Suppressor macrophage treated with lipopolysaccharide for 1 hour (primary cell): ENCODE data around the gene HMOX1.
A peak's percentile ranks its signal among the peaks of the same experiment; 100 is the strongest.
"Not testable (repeated sequence)": the region's sequence is repeated elsewhere in the genome, so short reads cannot be mapped to it uniquely, and the experiment has no call there.

Source experiments
- DNase-seq, 3 donors: peaks; one replicate each; pipeline ENCODE4 v3.0.0-alpha.2; 2020 to 2022

Gene HMOX1

DNA sequence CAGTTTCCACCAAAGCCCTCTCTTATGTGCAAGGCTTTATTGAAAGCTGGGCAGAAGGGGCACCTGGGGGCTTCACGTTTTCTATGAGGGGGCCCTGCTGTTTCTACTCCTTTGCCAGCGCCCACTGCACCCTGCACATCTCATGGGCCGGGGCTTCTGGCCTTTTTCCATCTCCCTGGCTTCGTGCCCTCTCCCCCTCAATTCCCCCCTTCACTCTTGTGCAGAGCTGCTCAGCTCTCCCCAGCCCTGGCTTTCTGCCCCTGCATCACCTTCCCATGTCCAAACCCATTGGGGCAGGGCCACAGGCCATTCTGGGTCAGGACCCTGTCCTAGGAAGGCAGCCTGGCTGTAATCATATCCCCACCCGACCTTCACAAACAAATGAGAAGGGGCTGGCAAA, 55.5 kb downstream of the HMOX1 start:
- no peak for DNase-seq

GRCh38 chr22:35437049-35437448, 56.2 kb downstream of the HMOX1 start:
- peak in 1 of 3 donors; percentile 18 for DNase-seq

DNA sequence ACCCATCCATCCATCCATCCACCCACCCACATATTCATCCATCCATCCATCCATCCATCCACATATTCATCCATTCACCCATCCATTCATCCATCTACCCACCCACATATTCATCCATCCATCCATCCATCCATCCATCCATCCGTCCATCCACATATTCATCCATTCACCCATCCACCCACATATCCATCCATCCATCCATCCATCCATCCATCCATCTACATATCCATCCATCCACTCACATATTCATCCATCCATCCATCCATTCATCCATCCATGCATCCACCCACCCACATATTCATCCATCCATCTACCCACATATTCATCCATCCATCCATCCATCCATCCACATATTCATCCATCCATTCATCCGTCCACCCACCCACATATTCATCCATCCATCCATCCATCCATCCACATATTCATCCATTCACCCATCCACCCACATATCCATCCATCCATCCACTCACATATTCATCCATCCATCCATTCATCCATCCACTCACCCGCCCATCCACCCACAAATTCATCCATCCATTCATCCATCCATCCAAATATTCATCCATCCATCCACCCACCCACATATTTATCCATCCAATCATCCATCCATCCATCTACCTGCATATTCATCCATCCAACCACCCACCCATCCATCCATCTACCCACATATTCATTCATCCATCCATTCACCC, 57.9 kb downstream of the HMOX1 start:
- not testable (repeated sequence) for DNase-seq

GRCh38 chr22:35439365-35439717, 58.4 kb downstream of the HMOX1 start:
- no peak for DNase-seq

DNA sequence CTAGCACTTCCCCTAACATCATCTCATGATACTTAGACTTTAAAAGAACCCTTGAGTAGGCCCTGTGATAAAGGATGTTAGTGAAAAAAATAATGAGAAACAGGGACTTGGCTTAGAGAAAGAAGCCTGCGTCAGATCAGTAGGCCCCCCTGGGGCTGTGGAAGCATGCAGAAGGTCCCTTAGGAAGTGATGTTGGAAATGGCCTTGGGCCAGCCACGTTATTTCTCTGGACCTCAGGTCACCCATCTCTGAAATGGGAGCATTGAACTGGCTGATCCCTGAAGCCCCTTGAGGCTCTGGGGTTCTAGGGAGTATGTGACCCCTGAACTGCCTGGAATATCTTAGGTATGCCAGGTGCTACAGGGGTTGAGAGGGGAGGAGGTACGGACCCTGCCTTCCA, 59.2 kb downstream of the HMOX1 start:
- DNase-seq, result no peak

DNA sequence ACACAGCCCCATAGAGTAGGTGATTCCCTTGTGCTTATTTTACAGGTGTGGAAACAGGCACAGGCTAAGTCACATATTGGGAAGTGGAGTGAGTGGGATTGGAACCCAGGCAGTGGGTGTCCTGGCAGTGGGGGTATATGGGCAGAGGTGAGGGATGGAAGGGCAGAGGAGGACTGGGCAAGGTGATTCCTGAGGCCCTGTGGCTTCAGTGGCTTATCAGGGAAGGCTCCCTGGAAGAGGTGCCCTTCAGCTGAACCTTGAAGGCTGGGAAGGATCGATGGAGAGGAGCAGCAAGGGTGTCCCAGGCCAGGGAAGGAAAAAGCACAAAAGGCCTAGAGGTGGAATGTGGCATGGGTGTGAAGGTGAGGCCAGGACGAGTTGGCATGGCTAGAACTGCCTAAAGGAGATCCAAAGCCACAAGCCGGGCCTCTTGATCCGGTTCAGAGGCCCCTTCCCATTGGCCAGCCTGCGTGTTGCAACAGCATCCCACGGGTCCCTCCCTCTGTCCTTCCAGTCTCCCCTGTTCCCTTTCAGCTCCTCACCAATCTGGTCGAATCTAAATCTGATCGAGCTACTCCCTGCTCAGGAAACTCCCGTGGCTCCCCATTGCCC, 60.7 kb downstream of the HMOX1 start:
- DNase-seq, result no peak

GRCh38 chr22:35442471-35442870, 61.6 kb downstream of the HMOX1 start:
- DNase-seq, result no peak

DNA sequence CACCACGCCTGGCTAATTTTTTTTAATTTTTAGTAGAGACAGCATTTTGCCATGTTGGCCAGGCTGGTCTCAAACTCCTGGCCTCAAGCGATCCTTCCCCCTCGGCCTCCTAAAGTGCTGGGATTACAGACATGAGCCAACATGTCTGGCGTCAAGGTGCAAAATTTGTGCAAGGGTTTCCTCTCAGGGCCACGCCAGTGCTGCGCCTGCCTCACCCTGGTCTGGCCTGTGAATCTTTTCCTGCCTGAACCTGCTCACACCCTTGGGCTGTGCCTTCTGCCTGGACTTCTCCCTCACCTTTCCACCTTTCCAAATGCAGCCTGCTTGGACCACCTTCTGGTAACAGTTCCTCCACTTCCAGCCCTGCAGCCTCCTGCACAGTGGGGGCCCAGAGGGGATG, 62.4 kb downstream of the HMOX1 start:
- DNase-seq, result no peak
